ENCODE data around the gene CAPNS2.

The CAPNS2 gene

DNA sequence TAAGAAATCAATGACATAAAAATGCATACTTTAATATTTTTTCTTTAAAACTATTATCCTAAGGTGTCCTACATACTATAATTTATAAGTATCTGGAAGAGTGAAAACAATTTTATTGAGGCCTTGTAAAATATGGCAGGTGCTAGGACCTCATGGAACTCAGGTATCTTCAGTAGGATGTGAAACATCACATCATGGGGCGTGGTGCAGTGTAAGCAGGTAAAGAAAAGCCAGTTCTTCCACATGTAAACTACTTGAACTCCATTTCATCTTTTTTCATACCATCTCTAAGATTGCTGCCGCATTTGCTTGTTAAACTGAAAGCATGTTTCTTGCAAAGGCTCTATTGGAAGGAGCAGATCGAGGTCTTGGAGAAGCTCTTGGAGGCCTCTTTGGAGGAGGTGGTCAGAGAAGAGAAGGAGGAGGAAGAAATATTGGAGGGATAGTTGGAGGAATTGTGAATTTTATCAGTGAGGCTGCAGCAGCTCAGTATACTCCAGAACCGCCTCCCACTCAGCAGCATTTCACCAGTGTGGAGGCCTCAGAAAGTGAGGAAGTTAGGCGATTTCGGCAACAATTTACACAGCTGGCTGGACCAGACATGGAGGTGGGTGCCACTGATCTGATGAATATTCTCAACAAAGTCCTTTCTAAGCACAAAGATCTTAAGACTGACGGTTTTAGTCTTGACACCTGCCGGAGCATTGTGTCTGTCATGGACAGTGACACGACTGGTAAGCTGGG is at the start of gene CAPNS2:
CAPNS2 (plus strand) TSS at position 253 of the 744 bp plus-strand sequence; CDS start at position 326, 73 bp downstream.
- H3K27me3 ChIP-seq (ENCODE audit: insufficient read depth, low read length), result no peaks in the 10 kb centered on the region
- H3K4me2 ChIP-seq (ENCODE audit: low read length), result no peak within 1 kb of the TSS
- H3F3A ChIP-seq (ENCODE audit: insufficient read depth, low read length), result no peaks in the 10 kb centered on the region
- H3K9me3 ChIP-seq (ENCODE audit: low read length), result no peaks in the 10 kb centered on the region
- H3K4me3 ChIP-seq (ENCODE audit: low read depth, low read length, poor library complexity, severe bottlenecking), result no peak within 1 kb of the TSS
- TF ChIP-seq EZH2 (IDR thresholded peaks at IDR 0.05; ENCODE audit: borderline replicate concordance, low read length), result no peak
- TF ChIP-seq, protein P1, sequence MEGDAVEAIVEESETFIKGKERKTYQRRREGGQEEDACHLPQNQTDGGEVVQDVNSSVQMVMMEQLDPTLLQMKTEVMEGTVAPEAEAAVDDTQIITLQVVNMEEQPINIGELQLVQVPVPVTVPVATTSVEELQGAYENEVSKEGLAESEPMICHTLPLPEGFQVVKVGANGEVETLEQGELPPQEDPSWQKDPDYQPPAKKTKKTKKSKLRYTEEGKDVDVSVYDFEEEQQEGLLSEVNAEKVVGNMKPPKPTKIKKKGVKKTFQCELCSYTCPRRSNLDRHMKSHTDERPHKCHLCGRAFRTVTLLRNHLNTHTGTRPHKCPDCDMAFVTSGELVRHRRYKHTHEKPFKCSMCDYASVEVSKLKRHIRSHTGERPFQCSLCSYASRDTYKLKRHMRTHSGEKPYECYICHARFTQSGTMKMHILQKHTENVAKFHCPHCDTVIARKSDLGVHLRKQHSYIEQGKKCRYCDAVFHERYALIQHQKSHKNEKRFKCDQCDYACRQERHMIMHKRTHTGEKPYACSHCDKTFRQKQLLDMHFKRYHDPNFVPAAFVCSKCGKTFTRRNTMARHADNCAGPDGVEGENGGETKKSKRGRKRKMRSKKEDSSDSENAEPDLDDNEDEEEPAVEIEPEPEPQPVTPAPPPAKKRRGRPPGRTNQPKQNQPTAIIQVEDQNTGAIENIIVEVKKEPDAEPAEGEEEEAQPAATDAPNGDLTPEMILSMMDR (IDR thresholded peaks at IDR 0.05; ENCODE audit: low read length), result no peak
- H2AFZ ChIP-seq (ENCODE audit: low read length), result no peak within 1 kb of the TSS
- H3K36me3 ChIP-seq (ENCODE audit: insufficient read depth, low read length), result no peaks in the 10 kb centered on the region
- H3K9ac ChIP-seq (ENCODE audit: low read length), result no peak within 1 kb of the TSS
- no peaks in the 10 kb centered on the region for H4K20me1 ChIP-seq (ENCODE audit: insufficient read depth, low read length)
- no peaks in the 10 kb centered on the region for H3K4me1 ChIP-seq (ENCODE audit: insufficient read depth, low read length, severe bottlenecking)
- H3K27ac ChIP-seq (ENCODE audit: low read depth, low read length, poor library complexity, severe bottlenecking), result no peak within 1 kb of the TSS
- no peaks in the 10 kb centered on the region for H3K9me2 ChIP-seq (ENCODE audit: low read depth, low read length)
- no peaks in the 10 kb centered on the region for H3K79me2 ChIP-seq (ENCODE audit: insufficient read depth, low read length)

DNA sequence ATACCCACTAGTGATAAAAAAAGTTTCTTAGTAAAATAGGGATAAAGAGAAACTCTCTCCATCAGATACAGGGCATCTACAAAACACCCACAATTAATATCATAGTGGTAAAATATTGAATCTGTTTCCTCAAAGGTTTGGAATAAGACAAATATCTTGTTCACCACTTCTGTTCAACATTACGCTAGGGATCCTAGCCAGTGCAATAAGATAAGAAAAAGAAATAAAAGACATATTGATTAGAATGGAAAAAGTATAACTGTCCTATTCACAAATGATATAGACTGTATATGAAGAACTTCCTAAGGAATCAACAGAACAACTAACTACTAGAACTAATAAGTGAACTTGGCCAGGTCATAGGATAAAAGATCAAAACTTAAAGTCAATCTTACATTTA is 44.7 kb upstream of the CAPNS2 start:
- Histone ChIP-seq H2AFZ (ENCODE audit: low read length) (no peak overlapping the region), H3K4me1 (ENCODE audit: insufficient read depth, low read length, severe bottlenecking) (no peaks in the 10 kb centered on the region), H3K27me3 (ENCODE audit: insufficient read depth, low read length) (no peaks in the 10 kb centered on the region), H3K4me2 (ENCODE audit: low read length) (no peak overlapping the region), H3K27ac (ENCODE audit: low read depth, low read length, poor library complexity, severe bottlenecking) (no peak overlapping the region), H3K79me2 (ENCODE audit: insufficient read depth, low read length) (no peaks in the 10 kb centered on the region), H3K36me3 (ENCODE audit: insufficient read depth, low read length) (no peaks in the 10 kb centered on the region), H3F3A (ENCODE audit: insufficient read depth, low read length) (no peaks in the 10 kb centered on the region), H4K20me1 (ENCODE audit: insufficient read depth, low read length) (no peaks in the 10 kb centered on the region), H3K4me3 (ENCODE audit: low read depth, low read length, poor library complexity, severe bottlenecking) (no peak overlapping the region), H3K9ac (ENCODE audit: low read length) (no peak overlapping the region), H3K9me2 (ENCODE audit: low read depth, low read length) (no peaks in the 10 kb centered on the region), H3K9me3 (ENCODE audit: low read length) (no peaks in the 10 kb centered on the region)
- TF ChIP-seq, protein P1 (IDR thresholded peaks at IDR 0.05; ENCODE audit: low read length), result no peak
- TF ChIP-seq EZH2 (IDR thresholded peaks at IDR 0.05; ENCODE audit: borderline replicate concordance, low read length), result no peak

DNA sequence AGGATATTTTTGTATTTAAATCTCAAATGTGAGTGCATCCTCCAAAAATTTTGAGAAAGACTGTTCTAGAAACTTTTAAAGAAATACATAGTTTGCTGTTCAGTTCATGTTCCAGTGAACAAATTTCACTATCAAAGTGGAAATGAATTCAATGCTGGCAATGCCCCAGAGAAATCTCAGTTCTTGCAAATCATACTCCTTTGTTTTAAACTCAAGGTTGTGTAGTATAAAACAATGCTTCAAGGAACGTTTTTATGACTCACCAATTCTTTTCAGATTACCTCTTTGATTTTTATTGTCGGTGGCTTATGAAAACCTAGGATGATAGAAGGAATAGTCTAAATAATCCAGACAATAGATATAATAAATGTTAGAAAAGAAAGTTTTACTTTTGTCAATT is 40.0 kb upstream of the CAPNS2 start:
- no peak overlapping the region for H3K27ac ChIP-seq (ENCODE audit: low read depth, low read length, poor library complexity, severe bottlenecking)
- H3K9me2 ChIP-seq (ENCODE audit: low read depth, low read length), result no peaks in the 10 kb centered on the region
- H3F3A ChIP-seq (ENCODE audit: insufficient read depth, low read length), result no peaks in the 10 kb centered on the region
- no peaks in the 10 kb centered on the region for H3K9me3 ChIP-seq (ENCODE audit: low read length)
- no peak overlapping the region for H3K9ac ChIP-seq (ENCODE audit: low read length)
- H3K4me2 ChIP-seq (ENCODE audit: low read length), result no peak overlapping the region
- H4K20me1 ChIP-seq (ENCODE audit: insufficient read depth, low read length), result no peaks in the 10 kb centered on the region
- no peaks in the 10 kb centered on the region for H3K79me2 ChIP-seq (ENCODE audit: insufficient read depth, low read length)
- H3K36me3 ChIP-seq (ENCODE audit: insufficient read depth, low read length), result no peaks in the 10 kb centered on the region
- no peaks in the 10 kb centered on the region for H3K4me1 ChIP-seq (ENCODE audit: insufficient read depth, low read length, severe bottlenecking)
- H3K27me3 ChIP-seq (ENCODE audit: insufficient read depth, low read length), result no peaks in the 10 kb centered on the region
- no peak for TF ChIP-seq EZH2 (IDR thresholded peaks at IDR 0.05; ENCODE audit: borderline replicate concordance, low read length)
- TF ChIP-seq, protein P1 (IDR thresholded peaks at IDR 0.05; ENCODE audit: low read length), result no peak
- no peak overlapping the region for H2AFZ ChIP-seq (ENCODE audit: low read length)
- no peak overlapping the region for H3K4me3 ChIP-seq (ENCODE audit: low read depth, low read length, poor library complexity, severe bottlenecking)
